Activated T-cell treated with anti-CD3 and anti-CD28 coated beads for 4 hours (primary cell): ENCODE data around the gene PROSER3.
"Not testable (repeated sequence)": the region's sequence is repeated elsewhere in the genome, so short reads cannot be mapped to it uniquely, and the experiment has no call there.

Source experiments
- DNase-seq: peaks from one replicate; pipeline ENCODE4 v3.0.0-alpha.2; 2020

PROSER3 gene

DNA sequence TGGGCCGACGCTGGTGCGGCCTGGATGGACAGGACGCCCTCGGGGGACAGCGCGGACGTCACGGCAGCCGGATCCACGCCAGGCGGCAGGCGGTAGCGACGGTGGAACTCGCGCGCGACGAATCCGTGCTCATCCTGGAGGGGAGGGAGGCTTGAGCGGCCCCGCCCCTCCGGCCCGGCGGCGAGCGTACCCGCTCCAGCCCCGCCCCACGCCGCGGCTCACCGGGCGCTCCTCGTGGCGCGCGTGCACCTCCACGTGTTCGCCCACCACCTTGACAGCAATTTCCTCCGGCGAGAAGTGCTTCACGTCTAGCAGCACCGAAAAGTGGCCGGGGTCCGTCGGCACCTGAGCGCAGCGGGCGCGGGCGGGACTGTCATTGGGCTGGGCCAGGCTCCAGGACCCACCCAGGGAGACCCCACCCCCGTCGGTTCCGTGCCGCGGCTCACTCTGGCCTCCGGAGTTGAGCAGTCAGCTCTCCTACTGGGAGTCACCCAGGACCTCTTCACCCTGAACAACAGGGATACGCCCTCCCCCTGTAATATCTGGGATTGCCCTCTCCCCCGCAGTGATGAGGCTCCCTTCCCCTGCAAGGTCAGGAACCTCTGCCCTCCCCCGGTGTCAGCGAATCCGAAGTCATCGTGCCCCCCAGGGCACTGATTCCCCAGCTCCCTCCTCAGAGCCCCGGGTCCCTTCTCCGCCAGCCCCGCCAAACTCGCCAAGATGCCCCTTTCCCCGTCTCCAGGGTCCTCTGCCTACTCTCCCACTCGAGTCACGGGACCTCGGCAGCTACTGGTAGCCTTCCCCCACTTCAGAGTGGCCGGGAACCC lies 2.2 kb upstream of the PROSER3 start:
- peak; percentile 29 for DNase-seq

GRCh38 chr19:35756377-35757230 lies 1.4 kb upstream of the PROSER3 start, which contains the start of gene HSPB6:
TSS of gene HSPB6 (minus strand) at chr19:35757029. CDS start at chr19:35757008, 21 bp downstream.
- no peak for DNase-seq

DNA sequence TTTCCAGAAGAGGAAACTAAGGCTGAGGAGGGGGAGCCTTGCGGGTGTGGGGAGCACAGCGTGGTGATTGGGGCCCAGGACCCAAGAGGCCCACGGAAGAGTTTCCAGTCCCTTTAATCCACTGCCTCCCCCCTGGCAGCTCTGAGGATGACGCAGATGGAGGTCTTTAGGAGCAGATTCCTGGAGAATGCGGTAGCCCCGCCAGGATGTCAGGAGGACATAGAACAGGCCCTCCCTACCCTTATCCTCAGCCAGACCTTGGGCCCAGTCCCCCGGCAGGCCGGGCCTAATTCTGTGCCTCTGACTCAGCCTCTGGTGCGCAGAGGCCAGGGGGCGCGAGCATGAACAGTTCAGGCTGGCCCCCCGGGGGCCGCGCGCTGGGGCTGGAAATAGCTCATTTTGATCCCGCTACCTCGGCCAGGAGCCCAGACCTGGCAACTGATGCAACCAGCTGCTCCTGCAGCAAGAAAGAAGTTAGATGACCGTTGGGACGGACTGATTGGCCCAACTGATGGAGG lies 686 bp upstream of the PROSER3 start:
- no peak for DNase-seq

- no peak for DNase-seq
Observed at GRCh38 chr19:35759697-35760096, 1.7 kb downstream of the PROSER3 start.

GRCh38 chr19:35760711-35761349 lies 2.9 kb downstream of the PROSER3 start:
- DNase-seq = no peak

DNA sequence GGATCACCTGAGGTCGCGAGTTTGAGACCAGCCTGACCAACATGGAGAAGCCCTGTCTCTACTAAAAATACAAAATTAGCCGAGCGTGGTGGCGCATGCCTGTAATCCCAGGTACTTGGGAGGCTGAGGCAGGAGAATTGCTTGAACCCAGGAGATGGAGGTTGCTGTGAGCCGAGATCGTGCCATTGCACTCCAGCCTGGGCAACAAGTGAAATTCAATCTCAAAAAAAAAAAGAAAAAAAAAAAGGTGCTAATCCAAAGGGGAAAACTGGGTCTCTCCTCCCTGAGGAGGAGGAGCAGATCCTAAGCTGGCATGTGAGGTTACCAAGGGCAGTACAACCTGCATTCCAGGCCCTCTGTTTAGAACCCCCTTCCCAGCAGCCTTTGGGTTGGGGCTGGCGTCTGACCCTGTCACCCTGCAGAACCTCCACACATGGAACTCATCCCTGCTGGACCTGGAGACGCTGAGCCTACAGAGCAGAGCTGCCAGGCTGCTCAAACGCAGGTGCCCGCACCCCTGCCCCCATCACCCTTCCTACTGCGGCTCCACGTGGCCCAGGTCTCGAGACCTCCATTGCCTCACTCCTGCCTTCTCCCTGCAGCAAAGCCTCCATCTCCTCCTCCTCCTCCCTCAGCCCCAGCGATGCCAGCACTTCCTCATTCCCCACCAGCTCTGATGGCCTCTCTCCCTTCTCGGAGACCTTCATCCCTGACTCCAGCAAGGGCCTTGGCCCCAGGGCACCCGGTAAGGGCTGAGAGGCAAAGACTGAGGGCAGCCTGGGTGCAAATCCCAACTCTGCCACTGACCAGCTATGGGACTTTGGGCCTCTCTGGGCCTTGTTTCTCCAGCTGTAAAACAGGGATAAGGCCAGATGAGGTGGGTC lies 6.7 kb downstream of the PROSER3 start:
- no peak for DNase-seq

- no peak for DNase-seq
Observed at GRCh38 chr19:35766571-35767104, 8.7 kb downstream of the PROSER3 start.

GRCh38 chr19:35767288-35768081 lies 9.5 kb downstream of the PROSER3 start:
- DNase-seq = no peak

- no peak for DNase-seq
Observed at GRCh38 chr19:35768082-35768421, 10.1 kb downstream of the PROSER3 start.

GRCh38 chr19:35772362-35772761 lies 14.4 kb downstream of the PROSER3 start:
- not testable (repeated sequence) for DNase-seq

GRCh38 chr19:35773020-35773806 lies 15.2 kb downstream of the PROSER3 start:
- DNase-seq = no peak

- no peak for DNase-seq
Observed at GRCh38 chr19:35774274-35775045, 16.5 kb downstream of the PROSER3 start.

- no peak for DNase-seq
Observed at GRCh38 chr19:35775046-35775297, 17.0 kb downstream of the PROSER3 start.

DNA sequence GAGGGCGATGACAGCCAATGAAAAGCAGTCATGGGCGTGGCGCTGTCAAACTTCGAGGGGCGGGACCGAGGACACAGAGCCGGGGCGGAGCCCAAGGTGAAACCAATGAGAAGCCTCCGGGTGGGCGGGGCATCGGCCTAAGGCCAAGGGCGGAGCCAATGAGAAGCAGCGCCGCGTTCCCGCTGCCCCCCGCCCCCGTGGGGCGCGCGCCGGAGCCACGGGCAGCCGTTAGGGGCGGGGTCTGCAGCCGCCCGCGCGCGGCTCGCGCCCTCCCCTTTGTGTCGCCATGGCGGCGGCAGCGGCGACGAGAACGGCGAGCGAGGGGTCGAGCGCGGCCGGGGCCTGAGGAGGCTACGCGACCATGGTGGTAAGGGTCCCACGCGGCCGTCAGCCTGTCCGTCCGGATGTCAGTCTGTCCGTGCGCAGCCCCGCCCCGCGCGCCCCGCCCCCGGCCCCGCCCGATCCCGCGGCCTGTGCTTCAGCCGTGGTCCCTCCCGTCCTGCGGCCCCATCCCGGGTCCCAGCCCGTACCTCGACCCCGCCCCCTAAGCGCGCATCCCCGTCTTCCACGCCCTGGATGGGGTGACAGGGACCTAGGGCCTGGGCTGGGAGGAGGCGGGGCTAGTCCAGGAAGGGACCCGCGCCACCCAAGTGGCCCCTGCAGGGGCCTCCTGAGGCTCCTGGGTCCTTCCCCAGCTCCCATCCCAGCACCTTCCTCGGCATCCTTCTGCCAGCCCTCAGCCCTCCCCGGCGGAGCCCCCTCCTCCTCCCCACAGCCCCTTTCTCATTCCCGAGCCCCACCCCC lies 17.5 kb downstream of the PROSER3 start, which contains the start of gene ARHGAP33:
ARHGAP33 (plus strand) TSS at position 267 of the 804 bp plus-strand sequence; CDS start at position 362, 95 bp downstream.
- DNase-seq = peak; percentile 99

GRCh38 chr19:35776102-35776788 lies 18.3 kb downstream of the PROSER3 start:
- no peak for DNase-seq

- DNase-seq = no peak
Observed at GRCh38 chr19:35777086-35777841, 19.3 kb downstream of the PROSER3 start.

GRCh38 chr19:35777961-35778360 lies 20.0 kb downstream of the PROSER3 start:
- no peak for DNase-seq
